K562 (cell line): ENCODE results near the gene SLCO2A1. TPM values are rescaled to one million over a fixed set of nuclear protein-coding genes. Genes with fewer than 3 reads are reported as not detected.

Experiments
- ADNP ChIP-seq: fragments of 200-800 bp; sonication (Bioruptor generic); IDR thresholded peaks from 2 replicates; pipeline ENCODE4 v1.6.1; 2016; ENCODE audit warnings: missing genetic modification characterization, missing compliant biosample characterization
- ASH1L ChIP-seq: fragments of 450-650 bp; IDR thresholded peaks from 2 replicates; pipeline ENCODE4 v1.6.1; 2018; ENCODE audit warnings: borderline replicate concordance, mild to moderate bottlenecking, low read depth; ENCODE audit not compliant: partially characterized antibody
- CHAMP1 ChIP-seq: fragments of 450-650 bp; IDR thresholded peaks from 2 replicates; pipeline ENCODE4 v1.6.1; 2016; ENCODE audit warnings: mild to moderate bottlenecking
- E2F3 ChIP-seq: fragments of 250-450 bp; sonication (Bioruptor Pico); IDR thresholded peaks from 2 replicates; pipeline ENCODE4 v1.4.0; 2020; ENCODE audit warnings: mild to moderate bottlenecking
- FOXA1 ChIP-seq: fragments of 450-650 bp; IDR thresholded peaks from 2 replicates; pipeline ENCODE4 v1.6.1; 2016; ENCODE audit warnings: mild to moderate bottlenecking, borderline replicate concordance
- GATAD2B ChIP-seq: fragments of 450-650 bp; IDR thresholded peaks from 2 replicates; pipeline ENCODE4 v1.6.1; 2017; ENCODE audit warnings: mild to moderate bottlenecking, borderline replicate concordance
- HMG20B ChIP-seq: fragments of 250-450 bp; sonication (Bioruptor Pico); IDR thresholded peaks from 2 replicates; pipeline ENCODE4 v1.5.0; 2021; ENCODE audit warnings: mild to moderate bottlenecking
- IRF1 ChIP-seq: sonication (generic); formaldehyde crosslinking; IDR thresholded peaks from 2 replicates; pipeline ENCODE4 v1.8.0; 2022; ENCODE audit warnings: missing genetic modification reagents, mild to moderate bottlenecking, borderline replicate concordance
- KDM2B ChIP-seq: fragments of 250-450 bp; sonication (Bioruptor Pico); IDR thresholded peaks from 2 replicates; pipeline ENCODE4 v1.8.0; 2021; ENCODE audit warnings: mild to moderate bottlenecking, moderate library complexity
- MAFG ChIP-seq: fragments of 450-650 bp; conservative IDR thresholded peaks from 2 replicates; pipeline ENCODE4 v1.6.1; 2016; ENCODE audit warnings: missing genetic modification characterization, missing compliant biosample characterization
- MBD2 ChIP-seq: sonication (generic); IDR thresholded peaks from 2 replicates; pipeline ENCODE4 v1.6.1; 2016; ENCODE audit warnings: low read depth, borderline replicate concordance
- MCM2 ChIP-seq: fragments of 450-650 bp; IDR thresholded peaks from 2 replicates; pipeline ENCODE4 v1.6.1; 2017; ENCODE audit warnings: low read depth, mild to moderate bottlenecking
- NCOA1 ChIP-seq: fragments of 450-650 bp; IDR thresholded peaks from 2 replicates; pipeline ENCODE4 v1.6.1; 2016; ENCODE audit warnings: low read depth
- NUFIP1 ChIP-seq: fragments of 450-650 bp; IDR thresholded peaks from 2 replicates; pipeline ENCODE4 v1.6.1; 2018; ENCODE audit not compliant: partially characterized antibody
- POLR2B ChIP-seq: fragments of 450-650 bp; IDR thresholded peaks from 2 replicates; pipeline ENCODE4 v1.6.1; 2018; ENCODE audit warnings: low read depth; ENCODE audit not compliant: partially characterized antibody
- PRMT5 ChIP-seq: sonication (generic); formaldehyde crosslinking; IDR thresholded peaks from 2 replicates; pipeline ENCODE4 v1.5.0; 2020; ENCODE audit warnings: missing genetic modification reagents
- RBM14 ChIP-seq: fragments of 200-400 bp; formaldehyde crosslinking; IDR thresholded peaks from 2 replicates; pipeline ENCODE4 v1.6.1; 2018; ENCODE audit warnings: low read depth, mild to moderate bottlenecking, low read length, moderate library complexity, borderline replicate concordance; ENCODE audit not compliant: insufficient read depth
- RBM22 ChIP-seq: fragments of 200-400 bp; formaldehyde crosslinking; IDR thresholded peaks from 2 replicates; pipeline ENCODE4 v1.6.1; 2018; ENCODE audit warnings: low read length, low read depth; ENCODE audit not compliant: poor library complexity, severe bottlenecking
- SRSF9 ChIP-seq: fragments of 200-400 bp; formaldehyde crosslinking; IDR thresholded peaks from 2 replicates; pipeline ENCODE4 v1.6.1; 2017; ENCODE audit warnings: low read depth, low read length, borderline replicate concordance
- TARDBP ChIP-seq: fragments of 450-650 bp; IDR thresholded peaks from 2 replicates; pipeline ENCODE4 v1.6.1; 2016
- TBP ChIP-seq: optimal IDR thresholded peaks from 2 replicates; pipeline ENCODE3; 2011; ENCODE audit warnings: low read depth, low read length, improper control_type of control experiment
- TOE1 ChIP-seq, 2 experiments: fragments of 450-650 bp in 1 of 2; sonication (generic) in 1 of 2; formaldehyde crosslinking in 1 of 2; IDR thresholded peaks; 2 replicates each; pipeline versions ENCODE4 v1.7.1 to v1.8.0; 2016 to 2022; ENCODE audit warnings: borderline replicate concordance in 2 of 2, mild to moderate bottlenecking in 2 of 2, antibody characterized with exemption in 1 of 2, inconsistent platforms in 1 of 2, low read depth in 1 of 2, missing genetic modification reagents in 1 of 2, moderate library complexity in 1 of 2
- USF1 ChIP-seq: sonication (generic); formaldehyde crosslinking; IDR thresholded peaks from 2 replicates; pipeline ENCODE4 v1.9.0; 2022; ENCODE audit warnings: mild to moderate bottlenecking, missing genetic modification reagents
- ZBED1 ChIP-seq: IDR thresholded peaks from 2 replicates; pipeline ENCODE4 v1.6.1; 2014
- ZNF699 ChIP-seq: fragments of 250-450 bp; sonication (Bioruptor Pico); IDR thresholded peaks from 2 replicates; pipeline ENCODE4 v1.8.0; 2021; ENCODE audit warnings: mild to moderate bottlenecking, moderate library complexity; ENCODE audit not compliant: insufficient replicate concordance
- polyA plus RNA-seq, 8 experiments: library from polyadenylated mRNA; depleted of rRNA in 4 of 8; stranded (reverse) in 5 of 8; unstranded in 3 of 8; fragments of >200 nt; fragmentation: Nextera tagmentation in 2 of 8; fragmentation: Illumina TruSeq in 1 of 8; extraction: Ambion mirVana in 2 of 8; extraction: Trizol in 1 of 8; gene quantifications; 2 replicates each; pipeline versions ENCODE4 v1.2.1 to v1.2.3, GENCODE V29; 2011 to 2014; ENCODE audit warnings: inconsistent platforms in 1 of 8, missing spikeins in 1 of 8
- total RNA-seq, 7 experiments: library from RNA; depleted of rRNA in 6 of 7; stranded (reverse); fragments of >200 nt in 6 of 7; fragmentation: Illumina TruSeq in 2 of 7; extraction: Trizol in 2 of 7; gene quantifications; 2 replicates each; pipeline versions ENCODE4 v1.2.1 to v1.2.3, GENCODE V29; 2011 to 2021; ENCODE audit warnings: low replicate concordance in 1 of 7

SLCO2A1 gene
- total and polyA plus RNA-seq, 9 of the 15 experiments (the other 6 are each of a cell fraction or from before 2014, with no cell fraction given) = 0.16 to 1.0 TPM; not detected in 7

- TF ChIP-seq MAFG (tag) = no peak
- no peak for TF ChIP-seq NCOA1
- TF ChIP-seq GATAD2B = no peak
- TF ChIP-seq RBM22 = no peak
- no peak for TF ChIP-seq RBM14
- no peak for TF ChIP-seq MCM2
- no peak for TF ChIP-seq PRMT5 (CRISPR knock-in tag)
- no peak for TF ChIP-seq KDM2B
- no peak for TF ChIP-seq USF1
- TF ChIP-seq ZNF699 (CRISPR knock-in tag) = no peak
- TF ChIP-seq CHAMP1 = no peak
- peak; percentile 58 for TF ChIP-seq TBP
- no peak for TF ChIP-seq ADNP (tag)
- TF ChIP-seq TARDBP = no peak
- TF ChIP-seq E2F3 (CRISPR knock-in tag) = no peak
- no peak for TF ChIP-seq NUFIP1
- TF ChIP-seq ASH1L = no peak
- TF ChIP-seq MBD2 = no peak
- no peak for TF ChIP-seq FOXA1
- no peak for TF ChIP-seq POLR2B
- TF ChIP-seq ZBED1 = no peak
- TF ChIP-seq SRSF9 = no peak
- TF ChIP-seq IRF1 (CRISPR knock-in tag) = no peak
- TF ChIP-seq TOE1 (IDR thresholded peaks at IDR 0.05; ENCODE audit: borderline replicate concordance) = no peak
- no peak for TF ChIP-seq TOE1 (CRISPR knock-in tag; IDR thresholded peaks at IDR 0.05; ENCODE audit: borderline replicate concordance, low read depth)
- TF ChIP-seq HMG20B (CRISPR knock-in tag) = no peak
Measured at GRCh38 chr3:133943639-133944141, 86.0 kb downstream of the SLCO2A1 start (continued).
